ENCODE results near the gene TOPORS.

The TOPORS gene

DNA sequence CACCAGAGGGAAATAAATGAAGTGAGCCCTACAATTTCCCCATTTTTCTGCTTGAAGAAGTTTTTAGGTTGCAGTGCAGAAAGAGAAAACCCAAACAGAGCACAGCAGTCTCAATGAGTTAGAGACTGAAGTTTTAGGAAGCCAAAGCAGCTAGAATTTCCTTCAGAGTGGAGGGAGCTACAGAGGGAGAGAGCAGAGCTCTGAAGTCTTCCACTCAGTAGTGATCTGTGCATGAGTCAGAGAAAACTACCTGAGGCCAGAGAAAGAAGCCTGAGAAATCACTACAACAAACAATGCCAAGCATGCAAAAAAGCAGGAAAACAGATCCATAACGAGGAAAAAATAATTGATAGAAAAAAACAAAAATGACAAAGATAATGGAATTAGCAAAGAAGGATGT, 38.5 kb upstream of the TOPORS start:
- TF ChIP-seq CEBPB (IDR thresholded peaks at IDR 0.05) (no peak), ZBTB7A (IDR thresholded peaks at IDR 0.05; ENCODE audit: low read depth) (no peak), FOXM1 (IDR thresholded peaks at IDR 0.05; ENCODE audit: borderline replicate concordance, low read depth) (no peak), YY1 (IDR thresholded peaks at IDR 0.05; ENCODE audit: low read depth) (no peak), RAD21 (IDR thresholded peaks at IDR 0.05; ENCODE audit: low read depth) (no peak)
- TF ChIP-seq, protein P1, sequence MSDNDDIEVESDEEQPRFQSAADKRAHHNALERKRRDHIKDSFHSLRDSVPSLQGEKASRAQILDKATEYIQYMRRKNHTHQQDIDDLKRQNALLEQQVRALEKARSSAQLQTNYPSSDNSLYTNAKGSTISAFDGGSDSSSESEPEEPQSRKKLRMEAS (IDR thresholded peaks at IDR 0.05): no peak
- TF ChIP-seq, protein P2, sequence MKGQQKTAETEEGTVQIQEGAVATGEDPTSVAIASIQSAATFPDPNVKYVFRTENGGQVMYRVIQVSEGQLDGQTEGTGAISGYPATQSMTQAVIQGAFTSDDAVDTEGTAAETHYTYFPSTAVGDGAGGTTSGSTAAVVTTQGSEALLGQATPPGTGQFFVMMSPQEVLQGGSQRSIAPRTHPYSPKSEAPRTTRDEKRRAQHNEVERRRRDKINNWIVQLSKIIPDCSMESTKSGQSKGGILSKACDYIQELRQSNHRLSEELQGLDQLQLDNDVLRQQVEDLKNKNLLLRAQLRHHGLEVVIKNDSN (IDR thresholded peaks at IDR 0.05): no peak

DNA sequence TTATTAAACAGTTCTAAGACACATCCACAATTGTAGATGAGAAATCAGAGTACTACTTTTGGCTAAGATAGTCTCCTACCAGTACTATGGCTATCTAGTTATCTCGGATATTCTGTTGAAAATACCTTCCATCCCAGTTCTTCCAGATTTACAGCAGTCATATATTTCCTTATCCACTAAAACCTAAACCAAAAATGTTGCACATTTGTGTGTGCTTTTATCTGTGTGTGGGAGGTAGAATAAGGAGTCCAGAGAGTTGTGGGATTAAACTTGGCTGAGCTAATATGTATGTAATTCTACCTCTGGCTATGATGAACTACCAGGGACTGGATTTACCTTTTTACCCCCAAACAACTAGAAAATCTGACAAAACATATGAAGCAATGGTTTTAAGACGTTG, 38.1 kb upstream of the TOPORS start:
- TF ChIP-seq, protein P2 (IDR thresholded peaks at IDR 0.05): no peak
- TF ChIP-seq EP300 (IDR thresholded peaks at IDR 0.05; ENCODE audit: borderline replicate concordance) (no peak), NFIC (IDR thresholded peaks at IDR 0.05) (no peak), CREB1 (IDR thresholded peaks at IDR 0.05; ENCODE audit: low read depth) (no peak)
- TF ChIP-seq, protein P1 (IDR thresholded peaks at IDR 0.05): no peak
- TF ChIP-seq, protein P3, sequence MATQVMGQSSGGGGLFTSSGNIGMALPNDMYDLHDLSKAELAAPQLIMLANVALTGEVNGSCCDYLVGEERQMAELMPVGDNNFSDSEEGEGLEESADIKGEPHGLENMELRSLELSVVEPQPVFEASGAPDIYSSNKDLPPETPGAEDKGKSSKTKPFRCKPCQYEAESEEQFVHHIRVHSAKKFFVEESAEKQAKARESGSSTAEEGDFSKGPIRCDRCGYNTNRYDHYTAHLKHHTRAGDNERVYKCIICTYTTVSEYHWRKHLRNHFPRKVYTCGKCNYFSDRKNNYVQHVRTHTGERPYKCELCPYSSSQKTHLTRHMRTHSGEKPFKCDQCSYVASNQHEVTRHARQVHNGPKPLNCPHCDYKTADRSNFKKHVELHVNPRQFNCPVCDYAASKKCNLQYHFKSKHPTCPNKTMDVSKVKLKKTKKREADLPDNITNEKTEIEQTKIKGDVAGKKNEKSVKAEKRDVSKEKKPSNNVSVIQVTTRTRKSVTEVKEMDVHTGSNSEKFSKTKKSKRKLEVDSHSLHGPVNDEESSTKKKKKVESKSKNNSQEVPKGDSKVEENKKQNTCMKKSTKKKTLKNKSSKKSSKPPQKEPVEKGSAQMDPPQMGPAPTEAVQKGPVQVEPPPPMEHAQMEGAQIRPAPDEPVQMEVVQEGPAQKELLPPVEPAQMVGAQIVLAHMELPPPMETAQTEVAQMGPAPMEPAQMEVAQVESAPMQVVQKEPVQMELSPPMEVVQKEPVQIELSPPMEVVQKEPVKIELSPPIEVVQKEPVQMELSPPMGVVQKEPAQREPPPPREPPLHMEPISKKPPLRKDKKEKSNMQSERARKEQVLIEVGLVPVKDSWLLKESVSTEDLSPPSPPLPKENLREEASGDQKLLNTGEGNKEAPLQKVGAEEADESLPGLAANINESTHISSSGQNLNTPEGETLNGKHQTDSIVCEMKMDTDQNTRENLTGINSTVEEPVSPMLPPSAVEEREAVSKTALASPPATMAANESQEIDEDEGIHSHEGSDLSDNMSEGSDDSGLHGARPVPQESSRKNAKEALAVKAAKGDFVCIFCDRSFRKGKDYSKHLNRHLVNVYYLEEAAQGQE (IDR thresholded peaks at IDR 0.05; ENCODE audit: low read depth): no peak

DNA sequence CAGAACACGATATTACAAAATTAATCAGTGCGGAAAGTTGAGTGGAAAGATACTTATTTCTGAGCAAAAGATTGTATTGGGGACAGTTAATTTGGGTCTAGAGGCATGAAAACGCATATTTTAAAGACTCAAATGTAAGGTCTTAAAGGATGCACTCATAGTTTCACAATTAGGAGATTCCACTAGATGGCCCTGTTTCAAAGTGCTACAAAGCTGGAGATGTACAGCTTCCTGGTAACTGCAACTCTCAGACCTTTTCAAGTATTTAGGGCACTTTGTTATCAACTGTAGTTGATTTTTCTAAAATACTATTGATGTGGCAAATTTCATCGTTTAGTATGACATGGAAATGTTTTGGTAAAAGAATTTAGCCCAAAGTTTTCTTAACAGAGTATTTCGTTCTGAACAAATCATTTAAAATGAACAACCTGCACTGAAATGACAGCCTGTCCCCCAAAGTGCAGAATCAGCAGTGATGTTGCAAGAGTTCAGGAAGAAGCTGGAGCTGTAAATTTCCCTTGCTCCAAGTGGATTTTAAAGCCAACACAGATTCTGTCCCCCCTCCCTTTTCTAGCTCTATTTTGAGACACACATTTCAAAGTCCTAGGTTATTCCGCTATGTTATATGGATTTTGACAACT, 36.8 kb upstream of the TOPORS start:
- no peak for TF ChIP-seq CEBPB (IDR thresholded peaks at IDR 0.05)
- TF ChIP-seq RAD21 (IDR thresholded peaks at IDR 0.05; ENCODE audit: low read depth): peak; percentile 54

DNA sequence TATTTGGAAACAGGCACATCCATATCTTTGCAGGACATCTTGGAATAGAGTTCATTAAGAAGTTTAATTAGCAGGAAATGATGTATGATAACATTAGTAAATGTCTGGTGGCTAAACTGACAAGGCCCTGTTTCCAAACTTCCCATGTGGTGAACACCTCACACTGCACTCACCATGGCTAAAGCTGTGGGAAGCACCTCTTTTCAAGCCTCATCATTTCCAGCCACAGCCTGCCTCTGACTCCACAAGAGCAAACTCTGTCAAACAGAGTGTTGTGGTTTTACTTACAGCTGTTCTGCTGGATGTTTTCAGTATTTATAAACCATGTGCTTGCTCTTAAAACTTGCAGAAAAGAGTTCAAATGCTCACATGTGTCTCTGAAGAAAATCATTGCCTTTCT, 35.5 kb upstream of the TOPORS start:
- TF ChIP-seq TAF1 (IDR thresholded peaks at IDR 0.05; ENCODE audit: low read depth) (no peak), EP300 (IDR thresholded peaks at IDR 0.05; ENCODE audit: borderline replicate concordance) (no peak), CREB1 (IDR thresholded peaks at IDR 0.05; ENCODE audit: low read depth) (no peak), TCF12 (IDR thresholded peaks at IDR 0.05; ENCODE audit: low read depth) (no peak), ZBTB7A (IDR thresholded peaks at IDR 0.05; ENCODE audit: low read depth) (no peak), TEAD4 (IDR thresholded peaks at IDR 0.05) (no peak), NFIC (IDR thresholded peaks at IDR 0.05) (no peak), EGR1 (IDR thresholded peaks at IDR 0.05) (no peak), FOXM1 (IDR thresholded peaks at IDR 0.05; ENCODE audit: borderline replicate concordance, low read depth) (no peak), RAD21 (IDR thresholded peaks at IDR 0.05; ENCODE audit: low read depth) (no peak), CEBPB (IDR thresholded peaks at IDR 0.05) (no peak)
- TF ChIP-seq, protein P3 (IDR thresholded peaks at IDR 0.05; ENCODE audit: low read depth): no peak
- TF ChIP-seq, protein P1 (IDR thresholded peaks at IDR 0.05): no peak
- TF ChIP-seq, protein P2 (IDR thresholded peaks at IDR 0.05): no peak

DNA sequence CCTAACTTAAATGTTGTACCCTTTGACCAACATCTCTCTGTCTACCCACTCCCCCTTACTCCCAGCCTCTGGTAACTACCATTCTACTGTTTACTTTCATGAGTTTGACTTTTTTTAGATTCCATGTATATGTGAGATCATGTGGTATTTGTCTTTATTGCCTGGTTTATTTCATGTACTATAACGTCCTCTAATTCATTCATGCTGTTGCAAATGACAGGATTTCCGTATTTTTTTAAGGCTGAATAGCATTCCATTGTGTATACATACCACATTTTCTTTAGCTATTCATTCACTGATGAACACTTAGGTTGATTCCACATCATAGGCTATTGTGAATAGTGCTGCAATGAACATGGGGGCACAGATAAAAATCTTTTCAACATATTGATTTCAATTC, 32.4 kb upstream of the TOPORS start:
- TF ChIP-seq EP300 (IDR thresholded peaks at IDR 0.05; ENCODE audit: borderline replicate concordance): no peak
- TF ChIP-seq, protein P2 (IDR thresholded peaks at IDR 0.05): no peak
- TF ChIP-seq TEAD4 (IDR thresholded peaks at IDR 0.05): no peak
- TF ChIP-seq YY1 (IDR thresholded peaks at IDR 0.05; ENCODE audit: low read depth): no peak
- no peak for TF ChIP-seq CREB1 (IDR thresholded peaks at IDR 0.05; ENCODE audit: low read depth)
- no peak for TF ChIP-seq EGR1 (IDR thresholded peaks at IDR 0.05)
- no peak for TF ChIP-seq TCF12 (IDR thresholded peaks at IDR 0.05; ENCODE audit: low read depth)
- TF ChIP-seq, protein P1 (IDR thresholded peaks at IDR 0.05): no peak
- TF ChIP-seq ZBTB7A (IDR thresholded peaks at IDR 0.05; ENCODE audit: low read depth): no peak
- no peak for TF ChIP-seq TAF1 (IDR thresholded peaks at IDR 0.05; ENCODE audit: low read depth)
- TF ChIP-seq NFIC (IDR thresholded peaks at IDR 0.05): no peak

Data from Ishikawa (cell line).